T1000 (cell line): ENCODE measurements around the gene USP15.

Experiments
- DNase-seq: peaks from one replicate; lab custom pipeline; 2025; ENCODE audit warnings: mixed read lengths; lab: John Stamatoyannopoulos, UW

Gene USP15

DNA sequence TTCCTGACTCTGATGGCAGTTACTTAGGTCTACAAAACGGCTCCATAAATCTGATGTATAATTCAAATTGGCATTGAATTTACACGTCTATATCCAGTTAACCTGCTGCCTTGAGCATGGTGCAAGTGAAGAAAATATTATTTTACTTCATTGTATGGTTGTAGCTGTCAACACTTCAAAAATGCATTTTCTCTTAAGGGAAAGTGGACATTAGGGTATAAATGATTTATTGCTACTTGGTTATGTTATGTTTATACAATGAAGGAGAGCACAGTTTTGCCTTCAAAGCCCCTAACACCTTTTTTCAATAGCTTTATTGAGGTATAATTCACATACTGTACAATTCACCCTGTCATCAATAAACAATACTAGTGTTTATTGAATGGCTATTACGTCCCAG, 2.0 kb upstream of the USP15 start:
- DNase-seq, result no peak

- DNase-seq, result no peak
These were observed 1.1 kb upstream of the USP15 start for GRCh38 chr12:62258941-62259630.

GRCh38 chr12:62259631-62259992, 592 bp upstream of the USP15 start:
- DNase-seq, result no peak

DNA sequence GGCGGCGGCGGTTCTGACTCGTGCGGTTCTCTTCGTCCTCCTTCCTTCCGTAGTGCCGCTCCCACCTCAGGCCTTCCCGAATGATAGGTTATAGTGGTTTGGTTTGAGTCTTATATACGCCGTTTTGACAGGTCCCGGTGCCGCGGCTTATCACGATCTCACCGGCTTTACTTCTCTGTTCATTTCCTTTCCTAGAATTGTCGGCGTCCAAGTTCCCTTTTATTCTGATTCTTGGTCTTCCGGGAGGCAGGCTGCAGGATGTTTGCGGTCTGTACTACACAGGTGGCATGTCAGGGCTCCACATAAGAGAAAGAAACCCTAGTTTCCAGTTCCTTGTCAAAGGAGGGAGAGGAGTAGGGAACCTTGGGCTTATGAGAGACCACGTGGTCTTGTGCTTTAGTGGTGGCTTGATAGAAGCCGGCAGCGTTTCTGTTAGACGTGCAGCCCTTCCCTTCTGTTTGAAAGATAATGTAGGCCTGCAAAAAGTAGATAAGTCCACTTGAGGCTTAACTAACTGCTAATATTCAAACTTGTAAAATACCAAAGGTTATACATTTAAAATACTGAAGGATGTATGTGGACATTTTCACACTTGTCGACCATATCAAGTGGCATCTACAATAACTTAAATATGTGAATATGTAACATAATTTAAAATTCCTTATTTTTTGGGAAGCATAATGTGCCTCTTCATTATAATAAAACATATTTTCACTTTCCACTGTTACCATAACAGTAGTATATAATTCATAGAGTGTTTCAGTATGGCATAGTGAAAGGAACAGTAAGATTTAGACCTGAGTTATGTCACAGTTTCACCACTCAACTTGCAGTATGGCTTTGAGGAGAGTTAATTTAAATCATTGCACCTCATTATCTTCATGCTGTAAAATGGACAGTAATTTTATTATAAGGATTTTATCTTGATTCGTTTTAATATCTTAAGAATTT, 804 bp downstream of the USP15 start:
- no peak for DNase-seq

GRCh38 chr12:62261876-62262517, 1.8 kb downstream of the USP15 start:
- no peak for DNase-seq

GRCh38 chr12:62263232-62263631, 3.0 kb downstream of the USP15 start:
- DNase-seq, result no peak

DNA sequence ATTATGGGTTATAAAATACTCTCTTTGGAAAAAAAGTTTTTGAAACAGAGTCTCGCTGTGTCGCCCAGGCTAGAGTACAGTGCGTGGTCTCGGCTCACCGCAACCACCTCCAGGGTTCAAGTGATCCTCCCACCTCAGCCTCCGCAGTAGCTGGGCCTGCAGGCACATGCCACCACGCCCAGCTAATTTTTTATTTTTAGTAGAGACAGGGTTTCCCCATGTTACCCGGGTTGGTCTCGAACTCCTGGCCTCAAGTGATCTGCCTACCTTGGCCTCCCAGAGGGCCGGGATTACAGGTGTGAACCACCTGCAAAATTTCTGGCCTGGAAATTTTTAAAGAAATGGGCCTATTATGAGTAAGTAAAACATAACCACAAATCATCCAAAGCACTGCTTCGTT, 3.8 kb downstream of the USP15 start:
- no peak for DNase-seq

DNA sequence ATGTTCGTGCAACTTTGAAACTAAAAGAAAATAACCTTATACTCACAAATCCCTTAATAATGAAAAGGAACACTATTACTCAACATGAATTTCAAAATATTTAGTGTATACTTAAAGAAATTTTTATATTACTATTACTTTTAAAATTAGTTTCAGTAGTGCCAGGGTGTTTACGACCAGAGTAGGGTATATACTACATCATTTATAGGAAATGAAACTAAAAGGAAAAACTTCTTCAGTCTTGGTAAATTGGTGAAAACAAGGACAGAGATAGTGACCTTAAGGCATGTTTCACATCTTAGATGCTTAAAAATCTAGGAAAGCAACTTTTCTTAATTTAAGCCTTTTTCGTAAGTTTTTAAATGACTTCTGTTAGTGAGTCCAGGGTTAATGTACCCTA, 4.5 kb downstream of the USP15 start:
- DNase-seq, result no peak

GRCh38 chr12:62265511-62265910, 5.3 kb downstream of the USP15 start:
- DNase-seq, result no peak

- no peak for DNase-seq
These were observed 6.8 kb downstream of the USP15 start for GRCh38 chr12:62267026-62267425.

GRCh38 chr12:62267480-62267879, 7.3 kb downstream of the USP15 start:
- no peak for DNase-seq

- DNase-seq, result no peak
These were observed 8.8 kb downstream of the USP15 start for GRCh38 chr12:62268956-62269355.

- no peak for DNase-seq
These were observed 9.4 kb downstream of the USP15 start for GRCh38 chr12:62269464-62270228.

DNA sequence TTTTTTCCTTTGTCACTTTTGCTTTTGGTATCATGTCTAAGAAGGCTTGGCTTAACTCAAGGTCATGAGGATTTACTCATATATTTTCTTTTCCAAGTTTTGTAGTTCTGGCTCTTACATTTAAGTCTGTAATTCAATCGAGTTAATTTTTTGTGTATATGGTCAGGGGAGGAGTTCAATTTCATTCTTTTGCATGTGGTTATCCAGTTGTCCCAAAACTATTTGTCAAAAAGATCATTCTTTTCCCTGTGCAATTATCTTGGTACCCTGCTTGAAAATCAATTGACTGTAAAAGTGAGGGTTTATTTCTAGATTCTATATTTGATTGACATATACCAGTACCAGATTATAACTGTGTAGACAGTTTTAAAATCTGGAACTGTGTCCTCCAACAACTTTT, 10.2 kb downstream of the USP15 start:
- DNase-seq, result no peak

DNA sequence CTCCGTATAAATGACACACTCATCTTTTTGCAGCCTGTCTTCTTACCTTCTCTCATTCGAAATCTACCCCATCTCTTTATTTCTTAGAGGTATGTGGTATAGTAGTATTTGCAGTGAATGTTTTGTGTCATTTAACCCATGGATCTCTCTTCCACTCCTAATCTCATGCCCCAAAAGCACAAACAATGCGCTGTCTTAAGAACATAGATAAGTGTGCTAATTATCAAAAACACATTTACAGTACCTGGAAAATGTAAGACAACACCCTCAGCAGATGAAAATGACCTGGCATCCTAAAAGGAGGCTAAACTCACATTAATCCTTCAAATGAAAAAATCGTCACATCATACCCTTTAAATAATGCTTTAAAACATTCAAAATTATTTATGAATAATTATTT, 10.7 kb downstream of the USP15 start:
- DNase-seq, result no peak

DNA sequence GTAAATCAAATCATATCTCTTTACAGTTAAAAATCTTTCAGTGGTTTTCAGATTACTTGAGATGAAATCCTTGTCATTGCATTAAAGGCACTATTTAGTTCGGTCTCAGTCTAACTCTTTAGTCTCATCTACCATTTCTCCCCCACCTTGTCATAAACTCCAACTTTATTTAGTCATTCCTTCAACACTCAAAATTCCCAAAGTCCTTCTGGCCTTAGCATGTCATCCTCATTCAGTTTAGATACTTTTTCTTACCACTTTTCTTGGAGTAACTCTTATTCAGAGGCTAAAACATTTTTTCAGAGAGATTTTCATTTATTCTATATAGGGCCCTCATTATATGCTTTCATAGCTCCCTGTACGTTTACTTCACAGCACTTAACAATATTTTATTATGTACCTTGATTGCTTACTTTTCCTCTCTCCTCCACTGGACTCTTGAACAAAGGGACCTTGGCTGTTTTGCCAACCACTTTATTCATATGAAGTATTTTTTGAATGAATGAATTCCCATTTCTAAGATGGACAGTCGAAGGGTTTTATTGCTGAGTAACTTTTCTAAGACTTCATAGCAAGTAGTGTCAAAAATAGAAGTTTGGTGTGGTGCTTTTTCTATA, 12.8 kb downstream of the USP15 start:
- DNase-seq, result no peak

DNA sequence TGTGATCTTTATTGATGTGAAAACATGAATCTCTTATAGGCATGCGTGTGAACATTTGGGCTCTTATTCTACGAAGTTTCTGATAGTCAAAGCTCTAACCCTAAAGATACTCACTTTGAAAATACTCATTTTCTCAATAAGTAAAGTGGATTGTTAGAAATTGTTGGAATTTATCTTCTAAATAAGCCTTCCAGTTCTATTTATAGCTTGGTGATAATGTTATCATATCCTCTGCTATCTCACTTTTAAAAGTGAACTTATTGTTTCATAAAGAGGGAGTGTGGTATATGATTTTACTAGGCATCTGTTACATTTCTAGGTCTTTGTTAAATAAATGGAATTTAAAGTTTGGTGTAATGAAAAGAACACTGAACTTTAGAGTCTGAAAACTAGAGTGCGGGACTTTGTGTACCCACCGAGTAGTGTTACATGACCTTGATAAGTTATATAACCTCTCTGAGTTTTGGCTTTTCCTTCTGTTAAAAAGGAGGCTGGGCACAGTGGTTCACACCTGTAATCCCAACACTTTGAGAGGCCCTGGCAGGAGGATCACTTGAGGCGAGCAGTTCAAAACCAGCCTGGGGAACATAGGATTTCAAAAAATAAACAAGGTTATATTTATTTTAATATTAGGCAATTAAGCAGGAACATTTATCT, 13.6 kb downstream of the USP15 start:
- DNase-seq, result no peak

GRCh38 chr12:62278022-62278421, 17.8 kb downstream of the USP15 start:
- no peak for DNase-seq

- DNase-seq, result no peak
These were observed 18.9 kb downstream of the USP15 start for GRCh38 chr12:62279058-62279457.

DNA sequence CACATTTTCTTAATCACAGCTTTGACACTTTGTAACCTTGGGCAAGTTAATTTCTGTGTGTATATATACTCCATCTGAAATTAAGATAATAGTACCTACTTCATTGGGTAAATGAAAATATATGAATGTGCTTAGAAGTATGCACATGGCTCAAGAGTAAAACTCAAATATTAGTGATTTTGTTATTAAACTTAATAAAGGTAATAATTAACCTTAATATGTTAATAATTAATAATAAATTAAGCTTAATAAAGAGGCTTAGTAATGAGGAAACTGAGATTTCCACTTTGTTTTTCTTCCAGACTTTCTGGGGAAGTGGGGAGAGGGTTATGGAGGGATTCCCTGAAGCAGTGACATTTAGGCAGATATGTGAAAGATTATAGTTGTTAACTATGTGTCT, 19.8 kb downstream of the USP15 start:
- no peak for DNase-seq
